Measurements from ENCODE around the gene HAPLN2. TPM values are rescaled to one million over a fixed set of nuclear protein-coding genes. Genes with fewer than 3 reads are reported as not detected.

Gene HAPLN2
- total RNA-seq, 2 donors from 2014 or later: 6.1 to 10.2 TPM

DNA sequence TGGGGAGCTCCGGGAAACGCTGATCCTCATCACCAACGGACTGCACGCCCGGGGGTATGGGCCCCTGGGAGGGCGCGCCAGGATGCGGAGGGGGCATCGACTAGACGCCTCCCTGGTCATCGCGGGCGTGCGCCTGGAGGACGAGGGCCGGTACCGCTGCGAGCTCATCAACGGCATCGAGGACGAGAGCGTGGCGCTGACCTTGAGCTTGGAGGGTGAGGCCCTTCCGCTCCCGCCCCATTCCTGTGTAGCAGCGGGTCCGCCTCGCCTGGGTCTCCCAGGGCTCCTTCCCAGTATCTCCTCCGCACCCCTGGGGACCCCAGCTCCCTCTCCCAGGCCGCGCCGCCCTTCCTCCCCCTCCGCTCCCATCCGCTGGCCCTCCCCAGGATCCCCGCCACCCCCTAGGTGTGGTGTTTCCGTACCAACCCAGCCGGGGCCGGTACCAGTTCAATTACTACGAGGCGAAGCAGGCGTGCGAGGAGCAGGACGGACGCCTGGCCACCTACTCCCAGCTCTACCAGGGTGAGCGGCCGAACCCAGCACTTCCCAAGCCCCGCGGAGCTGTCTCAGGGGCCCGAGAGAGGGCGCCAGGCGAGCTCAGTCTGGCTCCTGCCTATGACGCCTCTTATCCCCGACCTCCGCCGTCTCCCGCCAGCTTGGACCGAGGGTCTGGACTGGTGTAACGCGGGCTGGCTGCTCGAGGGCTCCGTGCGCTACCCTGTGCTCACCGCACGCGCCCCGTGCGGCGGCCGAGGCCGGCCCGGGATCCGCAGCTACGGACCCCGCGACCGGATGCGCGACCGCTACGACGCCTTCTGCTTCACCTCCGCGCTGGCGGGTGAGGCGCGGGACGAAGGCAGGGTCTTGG lies 5.0 kb downstream of the HAPLN2 start:
- H3K27me3 ChIP-seq (replicated peaks; ENCODE audit: insufficient read depth): peaks cover 10% of the 10 kb centered on the region
- TF ChIP-seq POLR2A (IDR thresholded peaks at IDR 0.05): no peak
- no peak for TF ChIP-seq POLR2AphosphoS5 (IDR thresholded peaks at IDR 0.05)
- TF ChIP-seq, protein P1, sequence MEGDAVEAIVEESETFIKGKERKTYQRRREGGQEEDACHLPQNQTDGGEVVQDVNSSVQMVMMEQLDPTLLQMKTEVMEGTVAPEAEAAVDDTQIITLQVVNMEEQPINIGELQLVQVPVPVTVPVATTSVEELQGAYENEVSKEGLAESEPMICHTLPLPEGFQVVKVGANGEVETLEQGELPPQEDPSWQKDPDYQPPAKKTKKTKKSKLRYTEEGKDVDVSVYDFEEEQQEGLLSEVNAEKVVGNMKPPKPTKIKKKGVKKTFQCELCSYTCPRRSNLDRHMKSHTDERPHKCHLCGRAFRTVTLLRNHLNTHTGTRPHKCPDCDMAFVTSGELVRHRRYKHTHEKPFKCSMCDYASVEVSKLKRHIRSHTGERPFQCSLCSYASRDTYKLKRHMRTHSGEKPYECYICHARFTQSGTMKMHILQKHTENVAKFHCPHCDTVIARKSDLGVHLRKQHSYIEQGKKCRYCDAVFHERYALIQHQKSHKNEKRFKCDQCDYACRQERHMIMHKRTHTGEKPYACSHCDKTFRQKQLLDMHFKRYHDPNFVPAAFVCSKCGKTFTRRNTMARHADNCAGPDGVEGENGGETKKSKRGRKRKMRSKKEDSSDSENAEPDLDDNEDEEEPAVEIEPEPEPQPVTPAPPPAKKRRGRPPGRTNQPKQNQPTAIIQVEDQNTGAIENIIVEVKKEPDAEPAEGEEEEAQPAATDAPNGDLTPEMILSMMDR (IDR thresholded peaks at IDR 0.05): peak in 2 of 4 experiments; percentile 27 to 41
- H3K36me3 ChIP-seq: no peaks in the 10 kb centered on the region
- H3K9me3 ChIP-seq: no peaks in the 10 kb centered on the region
- peak overlapping the region; percentile 58 to 71 for H3K27ac ChIP-seq
- intact Hi-C loops (cut with DNase I): loop anchor here (5.0 kb wide), 1 partner anchor 37 kb away; no protein-coding TSS in a partner anchor
- H3K4me1 ChIP-seq (replicated peaks): peaks cover 7% of the 10 kb centered on the region
- peak overlapping the region; percentile 25 to 29 for H3K4me3 ChIP-seq
- no peak for DNase-seq (ENCODE audit: low spot score)
- WGBS: 3% methylated on average over 51 of the region's 87 CpGs

DNA sequence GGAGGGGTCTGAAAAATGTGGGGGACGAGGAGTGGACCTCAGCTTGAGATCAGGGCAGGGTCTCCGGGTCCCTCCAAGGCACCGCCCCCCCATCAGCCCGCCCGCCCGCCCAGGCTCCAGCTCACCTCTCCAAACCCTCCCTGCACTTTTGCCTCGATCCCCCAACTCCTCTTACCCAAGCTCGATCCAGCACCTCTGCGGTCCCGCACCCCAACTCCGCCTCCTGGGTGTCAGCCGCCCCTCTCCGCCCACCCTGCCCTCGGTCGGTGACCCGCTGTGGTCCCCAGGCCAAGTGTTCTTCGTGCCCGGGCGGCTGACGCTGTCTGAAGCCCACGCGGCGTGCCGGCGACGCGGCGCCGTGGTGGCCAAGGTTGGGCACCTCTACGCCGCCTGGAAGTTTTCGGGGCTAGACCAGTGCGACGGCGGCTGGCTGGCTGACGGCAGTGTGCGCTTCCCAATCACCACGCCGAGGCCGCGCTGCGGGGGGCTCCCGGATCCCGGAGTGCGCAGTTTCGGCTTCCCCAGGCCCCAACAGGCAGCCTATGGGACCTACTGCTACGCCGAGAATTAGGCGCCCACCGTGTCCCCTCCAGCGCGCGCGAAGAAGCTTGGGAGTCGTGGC lies 5.7 kb downstream of the HAPLN2 start:
- no peaks in the 10 kb centered on the region for H3K36me3 ChIP-seq
- peak overlapping the region; percentile 25 to 29 for H3K4me3 ChIP-seq
- peaks cover 10% of the 10 kb centered on the region for H3K27me3 ChIP-seq (replicated peaks; ENCODE audit: insufficient read depth)
- WGBS: 2% methylated on average over 52 of the region's 55 CpGs
- intact Hi-C loops (cut with DNase I): loop anchor here (5.0 kb wide), 1 partner anchor 38 kb away; no protein-coding TSS in a partner anchor
- H3K9me3 ChIP-seq: no peaks in the 10 kb centered on the region
- TF ChIP-seq POLR2AphosphoS5 (IDR thresholded peaks at IDR 0.05) (no peak), POLR2A (IDR thresholded peaks at IDR 0.05) (no peak)
- TF ChIP-seq, protein P1 (IDR thresholded peaks at IDR 0.05): no peak
- H3K4me1 ChIP-seq (replicated peaks): peaks cover 7% of the 10 kb centered on the region
- H3K27ac ChIP-seq: peak overlapping the region; percentile 58 to 71
- no peak for DNase-seq (ENCODE audit: low spot score)

DNA sequence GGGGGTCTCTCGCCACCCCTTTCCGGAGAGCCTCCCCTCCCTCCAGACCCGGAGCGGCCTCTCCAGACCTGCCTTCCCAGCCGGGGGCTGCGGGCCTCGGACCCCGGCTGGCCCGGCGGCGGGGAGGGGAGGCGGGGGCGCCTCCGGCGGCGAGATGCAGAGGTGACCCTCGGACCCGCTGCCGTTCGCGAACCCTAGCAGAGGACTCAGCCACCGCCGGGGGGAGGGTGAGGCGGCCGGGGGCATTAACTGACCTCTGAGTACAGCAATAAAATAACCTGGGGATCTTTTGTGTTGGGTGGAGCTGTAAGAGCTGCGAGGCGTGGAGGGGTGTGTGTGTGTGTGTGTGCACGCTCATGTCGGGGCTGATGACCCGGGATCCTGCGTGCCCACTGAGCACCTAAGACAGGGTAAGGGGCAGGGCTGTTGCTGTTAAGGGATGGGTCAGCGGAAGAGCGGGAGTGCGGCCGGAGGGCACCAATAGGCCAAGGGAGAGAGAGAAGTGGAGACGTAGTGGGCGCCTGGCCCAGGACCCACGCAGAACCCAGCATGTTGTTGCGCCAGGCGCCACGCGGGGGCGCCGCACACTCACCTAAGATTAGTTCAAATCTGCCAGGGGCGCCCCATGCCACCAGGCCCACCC lies 6.3 kb downstream of the HAPLN2 start:
- intact Hi-C loops (cut with DNase I): loop anchor here (1.0 kb wide), 1 partner anchor 32 kb away; no protein-coding TSS in a partner anchor
- Histone ChIP-seq H3K9me3 (no peaks in the 10 kb centered on the region), H3K4me1 (replicated peaks) (peaks cover 7% of the 10 kb centered on the region), H3K27me3 (replicated peaks; ENCODE audit: insufficient read depth) (peaks cover 10% of the 10 kb centered on the region), H3K27ac (peak overlapping the region; percentile 58 to 71), H3K36me3 (no peaks in the 10 kb centered on the region), H3K4me3 (peak overlapping the region; percentile 25 to 29)
- WGBS: under 1% methylated on average over 31 of the region's 45 CpGs
- no peak for DNase-seq (ENCODE audit: low spot score)
- TF ChIP-seq POLR2AphosphoS5 (IDR thresholded peaks at IDR 0.05) (peak; percentile 3), POLR2A (IDR thresholded peaks at IDR 0.05) (no peak)
- TF ChIP-seq, protein P1 (IDR thresholded peaks at IDR 0.05): peak; percentile 34 to 80 (median 74)

DNA sequence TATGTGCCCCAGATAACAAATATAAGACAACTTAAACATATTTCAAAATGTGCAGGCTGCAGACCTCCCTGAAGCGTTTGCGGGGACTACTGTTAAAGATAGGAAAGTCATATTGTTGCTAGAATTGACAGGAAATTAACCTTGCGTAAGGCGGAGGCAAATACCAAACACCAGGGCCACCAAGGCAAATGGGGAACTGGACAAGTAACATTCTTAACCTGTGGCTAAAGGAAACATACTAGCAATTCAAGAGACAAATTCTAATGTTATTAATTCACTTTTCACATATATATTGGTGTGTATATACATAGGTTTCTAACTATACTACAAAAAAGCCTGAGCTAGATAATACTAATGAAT lies 6.8 kb downstream of the HAPLN2 start:
- Histone ChIP-seq H3K27ac (no peak overlapping the region), H3K36me3 (no peaks in the 10 kb centered on the region), H3K27me3 (replicated peaks; ENCODE audit: insufficient read depth) (peaks cover 10% of the 10 kb centered on the region), H3K9me3 (no peaks in the 10 kb centered on the region), H3K4me1 (replicated peaks) (peaks cover 7% of the 10 kb centered on the region), H3K4me3 (no peak overlapping the region)
- intact Hi-C loops (cut with DNase I): loop anchor here (1.0 kb wide), 1 partner anchor 31 kb away; no protein-coding TSS in a partner anchor
- WGBS: 38% methylated on average over 4 of the region's 4 CpGs
- TF ChIP-seq, protein P1 (IDR thresholded peaks at IDR 0.05): peak in 1 of 4 experiments; percentile 7
- TF ChIP-seq POLR2A (IDR thresholded peaks at IDR 0.05) (no peak), POLR2AphosphoS5 (IDR thresholded peaks at IDR 0.05) (no peak)
- DNase-seq (ENCODE audit: low spot score): no peak

Measured in prostate gland (tissue), 2 donors.